ENCODE data around the gene CMTM6. TPM values are rescaled to one million over a fixed set of nuclear protein-coding genes. Genes with fewer than 3 reads are reported as not detected.
"Not testable (repeated sequence)": the region's sequence is repeated elsewhere in the genome, so short reads cannot be mapped to it uniquely, and the experiment has no call there.

CMTM6 gene
- polyA plus RNA-seq, 1 donor: 19.8 TPM

- no peak for DNase-seq
These were observed 59.9 kb downstream of the CMTM6 start for GRCh38 chr3:32442766-32443165.

- no peak for DNase-seq
These were observed 61.9 kb downstream of the CMTM6 start for GRCh38 chr3:32440611-32441350.

DNA sequence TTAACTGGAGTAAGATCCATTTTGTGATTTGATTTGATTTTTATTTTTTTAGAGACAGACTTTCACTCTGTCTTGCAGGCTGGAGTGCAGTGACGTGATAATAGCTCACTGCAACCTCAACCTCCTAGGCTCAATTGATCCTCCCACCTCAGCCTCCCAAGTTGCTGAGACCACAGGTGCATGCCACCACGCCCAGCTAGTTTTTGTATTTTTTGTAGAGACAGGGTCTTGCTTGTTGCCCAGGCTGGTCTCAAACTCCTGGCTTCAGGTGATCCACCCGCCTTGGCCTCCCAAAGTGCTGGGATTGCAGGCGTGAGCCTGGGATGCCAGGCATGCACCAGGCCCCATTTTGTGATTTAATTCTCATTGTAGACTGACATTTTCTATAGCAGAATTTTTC is 63.2 kb downstream of the CMTM6 start:
- DNase-seq: not testable (repeated sequence)

- DNase-seq: no peak
These were observed 63.9 kb downstream of the CMTM6 start for GRCh38 chr3:32438596-32439344.

GRCh38 chr3:32437896-32438295 is 64.8 kb downstream of the CMTM6 start:
- no peak for DNase-seq

DNA sequence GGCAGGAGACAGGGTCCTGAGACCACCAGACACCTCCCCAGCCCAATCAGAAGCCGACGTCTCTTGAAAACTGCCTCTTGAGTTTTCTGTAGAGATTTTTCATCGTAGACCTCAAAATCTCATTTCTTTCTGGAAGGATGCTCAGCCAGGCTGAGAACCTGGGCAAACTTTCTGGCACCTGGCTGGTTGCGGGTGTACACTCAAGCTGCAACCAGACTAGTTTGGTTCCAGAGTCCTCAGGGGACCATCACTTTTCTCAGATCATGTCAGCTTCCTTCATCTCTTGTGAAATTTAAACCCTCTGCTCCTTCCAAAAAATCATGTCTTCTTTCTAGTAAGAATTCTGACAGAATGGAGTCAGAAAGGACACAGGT is 65.8 kb downstream of the CMTM6 start:
- no peak for DNase-seq

DNA sequence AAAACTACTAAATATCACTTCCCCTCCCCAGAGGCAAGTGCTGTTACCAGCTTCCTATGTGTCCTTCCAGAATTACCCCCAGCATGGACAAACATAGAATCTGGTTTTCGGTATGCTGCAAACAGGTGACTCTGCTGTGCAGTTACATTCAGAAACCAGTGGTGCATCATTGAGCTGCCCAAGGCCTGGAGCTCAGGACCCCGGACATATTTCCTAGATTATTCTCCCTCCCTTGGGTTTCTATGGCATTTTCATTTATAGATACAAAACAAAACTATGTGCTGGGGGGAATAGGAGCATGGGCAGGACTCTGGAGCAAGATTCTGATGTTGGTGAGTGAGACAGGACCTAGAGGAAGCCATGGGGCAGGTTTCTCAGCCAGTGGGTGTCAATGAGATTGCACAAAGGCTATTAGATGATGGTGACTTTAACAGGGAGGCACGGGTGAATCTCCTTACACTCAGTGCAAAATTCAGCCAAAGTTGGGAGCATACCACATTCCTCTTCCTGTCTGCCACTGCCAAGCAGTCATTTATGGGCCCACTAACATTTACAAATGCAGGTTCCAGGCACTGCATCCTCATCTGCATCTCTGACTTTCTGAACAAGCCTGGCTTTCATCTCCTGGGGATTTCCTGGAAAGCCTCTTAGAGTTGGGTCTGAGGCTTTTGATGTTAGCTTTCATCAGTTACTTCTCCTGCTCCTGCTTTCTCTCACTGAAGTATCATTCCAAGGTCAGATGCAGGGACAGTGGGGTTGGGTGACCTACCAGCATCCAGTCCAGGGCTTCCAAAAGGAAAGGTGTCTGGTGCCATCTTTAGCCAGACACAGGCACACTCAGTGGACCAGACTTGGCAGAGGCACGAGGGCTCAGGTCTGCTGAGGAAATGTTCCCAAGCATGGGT is 66.5 kb downstream of the CMTM6 start:
- DNase-seq: no peak

GRCh38 chr3:32434206-32434605 is 68.4 kb downstream of the CMTM6 start:
- no peak for DNase-seq

DNA sequence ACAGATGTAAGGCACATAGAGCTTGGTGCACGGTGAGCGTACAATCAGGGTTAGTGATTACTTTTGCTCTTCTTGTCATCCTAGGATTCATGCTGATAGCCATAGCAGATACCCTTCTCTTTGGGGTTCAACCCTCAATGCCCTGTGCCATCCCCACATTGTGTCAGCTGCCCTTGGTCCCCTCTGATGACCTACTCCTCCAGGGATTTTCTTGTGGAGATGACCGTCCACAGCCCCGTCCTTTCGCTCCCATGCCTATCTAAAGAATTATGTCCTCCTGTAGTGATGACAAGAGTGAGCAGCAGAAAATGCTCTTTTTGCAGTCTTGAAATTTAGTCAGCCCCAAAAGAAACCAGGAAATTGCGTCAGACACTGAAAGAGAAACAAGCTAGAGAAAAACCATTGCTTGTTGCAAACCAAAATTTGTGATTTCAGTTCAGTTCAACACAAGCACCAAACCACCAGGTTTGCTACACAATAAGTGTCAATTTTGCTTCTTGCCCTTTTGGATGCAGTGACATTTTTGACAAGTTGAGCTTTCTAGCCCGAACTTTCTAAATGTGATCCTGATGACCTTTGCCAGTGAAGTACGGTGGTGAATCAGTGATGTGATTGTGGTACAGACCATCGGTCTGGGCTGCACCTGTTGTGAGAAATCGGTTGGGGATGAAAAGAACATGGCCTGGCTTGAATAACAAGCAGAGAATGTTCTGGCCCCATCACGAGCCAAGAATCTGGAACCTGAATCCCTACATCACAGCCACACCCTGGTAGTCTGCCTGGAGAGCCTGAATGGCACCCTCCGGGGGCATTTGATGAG is 69.7 kb downstream of the CMTM6 start:
- DNase-seq: no peak

GRCh38 chr3:32432045-32432710 is 70.5 kb downstream of the CMTM6 start:
- no peak for DNase-seq

DNA sequence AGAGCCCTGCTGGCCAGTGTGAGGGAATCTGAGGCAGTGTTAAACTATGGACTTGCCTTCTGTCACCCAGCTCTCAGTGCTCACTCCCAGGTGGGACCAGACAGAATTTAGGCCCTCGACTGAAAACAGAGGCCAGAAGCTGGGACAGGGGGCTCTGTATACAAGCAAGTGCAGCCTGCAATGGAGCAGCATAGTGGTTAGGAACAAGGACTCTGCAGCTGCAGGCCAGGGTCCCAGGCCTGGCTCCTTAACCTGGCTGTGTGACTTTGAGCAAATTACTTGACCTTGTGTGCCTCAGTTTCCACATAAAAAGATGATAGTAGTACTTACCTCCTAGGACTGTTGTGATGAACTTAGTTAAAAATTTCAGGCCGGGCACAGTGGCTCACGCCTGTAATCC is 71.2 kb downstream of the CMTM6 start:
- no peak for DNase-seq

Other genes starting within 250 kb of the CMTM6 start
- gene CMTM7, start 111.0 kb downstream of the CMTM6 start, polyA plus RNA-seq (ENCODE audit: insufficient read length): 18.4 TPM
- 32.7 TPM for gene DYNC1LI1, start 68.0 kb upstream of the CMTM6 start, polyA plus RNA-seq (ENCODE audit: insufficient read length)
- 21.4 TPM for gene CNOT10, start 182.3 kb upstream of the CMTM6 start, polyA plus RNA-seq (ENCODE audit: insufficient read length)

All from hindlimb muscle (tissue), 1 donor.